H9 (cell line): Measurements from ENCODE around the gene TMEM198. TPM values are rescaled to one million over a fixed set of nuclear protein-coding genes. Genes with fewer than 3 reads are reported as not detected.

ENCODE experiments used
- DNase-seq: peaks from one replicate; pipeline ENCODE4 v3.0.0-alpha.2; 2017
- H2AFZ ChIP-seq: one replicate; pipeline ENCODE4 v1.6.1; 2013; ENCODE audit warnings: mild to moderate bottlenecking, low read length, control low read depth, moderate library complexity
- H2AK5ac ChIP-seq: 2 replicates; pipeline ENCODE4 v1.6.1; 2013; ENCODE audit warnings: low read length, control low read depth, mixed read lengths; ENCODE audit not compliant: insufficient read length
- H2BK120ac ChIP-seq: one replicate; pipeline ENCODE4 v1.6.1; 2013; ENCODE audit warnings: low read depth, mild to moderate bottlenecking, low read length, control low read depth, inconsistent platforms; ENCODE audit not compliant: poor library complexity, severe bottlenecking
- H2BK12ac ChIP-seq: 2 replicates; pipeline ENCODE4 v1.6.1; 2013; ENCODE audit warnings: low read length, control low read depth, mixed read lengths, low read depth; ENCODE audit not compliant: insufficient read length
- H2BK15ac ChIP-seq: 2 replicates; pipeline ENCODE4 v1.6.1; 2013; ENCODE audit warnings: low read depth, low read length, control low read depth
- H2BK20ac ChIP-seq: one replicate; pipeline ENCODE4 v1.6.1; 2013; ENCODE audit warnings: low read depth, mild to moderate bottlenecking, low read length, control low read depth, inconsistent platforms; ENCODE audit not compliant: poor library complexity, severe bottlenecking
- H2BK5ac ChIP-seq: 2 replicates; pipeline ENCODE4 v1.6.1; 2013; ENCODE audit warnings: low read length, control low read depth, mixed read lengths; ENCODE audit not compliant: insufficient read length
- H3K14ac ChIP-seq: 2 replicates; pipeline ENCODE4 v1.6.1; 2013; ENCODE audit warnings: low read length, control low read depth; ENCODE audit not compliant: insufficient read depth
- H3K18ac ChIP-seq: 2 replicates; pipeline ENCODE4 v1.6.1; 2013; ENCODE audit warnings: low read depth, mild to moderate bottlenecking, mixed read lengths, low read length, control low read depth; ENCODE audit not compliant: insufficient read length
- H3K23ac ChIP-seq: 2 replicates; pipeline ENCODE4 v1.6.1; 2013; ENCODE audit warnings: low read length, control low read depth, mixed read lengths, low read depth; ENCODE audit not compliant: insufficient read length
- H3K23me2 ChIP-seq: 2 replicates; pipeline ENCODE4 v1.6.1; 2013; ENCODE audit warnings: low read depth, mild to moderate bottlenecking, mixed read lengths, low read length, control low read depth; ENCODE audit not compliant: insufficient read length, poor library complexity, severe bottlenecking
- H3K27ac ChIP-seq: 2 replicates; pipeline ENCODE4 v1.5.1; 2013; ENCODE audit warnings: low read length, control low read depth, mixed read lengths, low read depth; ENCODE audit not compliant: insufficient read length
- H3K27me3 ChIP-seq: 2 replicates; pipeline ENCODE4 v1.6.1; 2013; ENCODE audit warnings: low read length, control low read depth, inconsistent platforms; ENCODE audit not compliant: insufficient read depth
- H3K4ac ChIP-seq: 2 replicates; pipeline ENCODE4 v1.6.1; 2013; ENCODE audit warnings: low read depth, mild to moderate bottlenecking, control low read depth, inconsistent platforms, low read length, moderate library complexity
- H3K4me1 ChIP-seq: 2 replicates; pipeline ENCODE4 v1.6.1; 2013; ENCODE audit warnings: low read length, control low read depth, inconsistent platforms; ENCODE audit not compliant: insufficient read depth
- H3K4me2 ChIP-seq: 2 replicates; pipeline ENCODE4 v1.6.1; 2013; ENCODE audit warnings: low read length, control low read depth, mixed read lengths; ENCODE audit not compliant: insufficient read length, insufficient read depth
- H3K56ac ChIP-seq: 2 replicates; pipeline ENCODE4 v1.6.1; 2013; ENCODE audit warnings: low read depth, mild to moderate bottlenecking, mixed read lengths, low read length, control low read depth; ENCODE audit not compliant: insufficient read length
- H3K79me1 ChIP-seq: 2 replicates; pipeline ENCODE4 v1.6.1; 2013; ENCODE audit warnings: low read depth, mild to moderate bottlenecking, moderate library complexity, low read length, control low read depth, inconsistent platforms; ENCODE audit not compliant: insufficient read depth, poor library complexity, severe bottlenecking
- H3K79me2 ChIP-seq: 2 replicates; pipeline ENCODE4 v1.6.1; 2013; ENCODE audit warnings: low read length, control low read depth, inconsistent platforms; ENCODE audit not compliant: insufficient read depth
- H3K9ac ChIP-seq: 2 replicates; pipeline ENCODE4 v1.6.1; 2013; ENCODE audit warnings: low read length, control low read depth, mixed read lengths; ENCODE audit not compliant: insufficient read length; ENCODE audit errors: extremely low read depth
- H3K9me3 ChIP-seq: one replicate; pipeline ENCODE4 v1.6.1; 2013; ENCODE audit warnings: low read depth, low read length, inconsistent platforms; ENCODE audit not compliant: control insufficient read depth
- H3T11ph ChIP-seq: one replicate; pipeline ENCODE4 v1.6.1; 2013; ENCODE audit warnings: mild to moderate bottlenecking, low read length, control low read depth, inconsistent platforms
- H4K20me1 ChIP-seq: one replicate; pipeline ENCODE4 v1.6.1; 2013; ENCODE audit not compliant: control insufficient read depth, insufficient read length, insufficient read depth
- H4K5ac ChIP-seq: 2 replicates; pipeline ENCODE4 v1.6.1; 2013; ENCODE audit warnings: low read depth, mild to moderate bottlenecking, mixed read lengths, low read length, control low read depth; ENCODE audit not compliant: insufficient read length
- H4K8ac ChIP-seq: replicated peaks from 2 replicates; pipeline ENCODE4 v1.6.1; 2013; ENCODE audit warnings: low read length, control low read depth, mixed read lengths, low read depth; ENCODE audit not compliant: insufficient read length
- H4K91ac ChIP-seq: 2 replicates; pipeline ENCODE4 v1.6.1; 2013; ENCODE audit warnings: low read depth, mild to moderate bottlenecking, moderate library complexity, mixed read lengths, low read length, control low read depth; ENCODE audit not compliant: insufficient read length
- H3K27ac Mint-ChIP-seq, 3 experiments: 2 replicates in 2 of 3; 3 replicates in 1 of 3; pipeline ENCODE4 v1.8.0; 2020 to 2021; ENCODE audit warnings: mixed read lengths in 3 of 3, mild to moderate bottlenecking in 1 of 3, moderate library complexity in 1 of 3
- H3K27me3 Mint-ChIP-seq: 2 replicates; pipeline ENCODE4 v1.8.0; 2021; ENCODE audit warnings: low read depth, mild to moderate bottlenecking, moderate library complexity, mixed read lengths
- H3K36me3 Mint-ChIP-seq, 3 experiments: 2 replicates in 2 of 3; 3 replicates in 1 of 3; pipeline ENCODE4 v1.8.0; 2020 to 2021; ENCODE audit warnings: low read depth in 3 of 3, mixed read lengths in 3 of 3; ENCODE audit not compliant: insufficient read depth in 1 of 3
- H3K4me1 Mint-ChIP-seq, 2 experiments: 2 replicates each; pipeline ENCODE4 v1.8.0; 2020; ENCODE audit warnings: mixed read lengths in 2 of 2
- H3K4me3 Mint-ChIP-seq, 2 experiments: 2 replicates in 1 of 2; 3 replicates in 1 of 2; pipeline ENCODE4 v1.8.0; 2020 to 2021; ENCODE audit warnings: mild to moderate bottlenecking in 2 of 2, mixed read lengths in 2 of 2, moderate library complexity in 1 of 2
- H3K9me3 Mint-ChIP-seq, 2 experiments: 2 replicates in 1 of 2; 3 replicates in 1 of 2; pipeline ENCODE4 v1.8.0; 2020; ENCODE audit warnings: mild to moderate bottlenecking in 2 of 2, mixed read lengths in 2 of 2, moderate library complexity in 1 of 2
- CTCF ChIP-seq: fragments of 200-600 bp; sonication (generic); conservative IDR thresholded peaks from 3 replicates; pipeline ENCODE4 v1.8.0; 2021; ENCODE audit warnings: antibody characterized with exemption, mild to moderate bottlenecking
- WGBS: extraction: QIAGEN DNeasy Blood & Tissue Kit; methylation state at CpG from one replicate; pipeline ENCODE4 v1.1.7; 2013; ENCODE audit warnings: missing lambda C conversion rate, low lambda C conversion rate, mixed read lengths; ENCODE audit not compliant: insufficient read length; ENCODE audit errors: extremely low coverage; 5-methylcytosine and 5-hydroxymethylcytosine counted together
- total RNA-seq: library from RNA; stranded (reverse); gene quantifications from 2 replicates; pipeline ENCODE4 v1.2.1, GENCODE V29; 2021

TMEM198 gene
- total RNA-seq, 1 experiment from 2014 or later, result 7.7 TPM

GRCh38 chr2:219514196-219514761 lies 29.5 kb upstream of the TMEM198 start, which contains the start of gene ASIC4:
Gene ASIC4 (plus strand): TSS chr2:219514482. CDS start chr2:219514725, 243 bp downstream.
- no peak within 1 kb of the TSS for H2BK12ac ChIP-seq
- H3K4me2 ChIP-seq, result peak within 1 kb of the TSS; percentile 25
- no peaks in the 10 kb centered on the region for H3K9me3 ChIP-seq
- peaks cover 48 to 68% of the 10 kb centered on the region in 2 experiments for H3K4me1 Mint-ChIP-seq
- H2BK20ac ChIP-seq, result no peak within 1 kb of the TSS
- no peak within 1 kb of the TSS for H3T11ph ChIP-seq
- no peak within 1 kb of the TSS for H2AK5ac ChIP-seq
- H2BK120ac ChIP-seq, result no peak within 1 kb of the TSS
- peaks cover 91% of the 10 kb centered on the region for H3K27me3 Mint-ChIP-seq
- no peak within 1 kb of the TSS for H3K4ac ChIP-seq
- peak within 1 kb of the TSS in 1 of 3 experiments; percentile 43; a peak in 1 of 7 replicates for H3K27ac Mint-ChIP-seq
- no peak within 1 kb of the TSS for H4K8ac ChIP-seq
- H3K23me2 ChIP-seq, result peaks cover 4% of the 10 kb centered on the region
- peaks cover 3% of the 10 kb centered on the region for H4K20me1 ChIP-seq
- H3K56ac ChIP-seq, result no peak within 1 kb of the TSS
- no peak within 1 kb of the TSS for H2BK15ac ChIP-seq
- WGBS, result no CpG with 5 or more reads among the region's 31 CpGs
- no peak for DNase-seq
- peaks cover 19% of the 10 kb centered on the region; the same call in 1 of the 2 replicates for H3K27me3 ChIP-seq
- no peak for TF ChIP-seq CTCF
- no peaks in the 10 kb centered on the region; a peak in 3 of 5 replicates for H3K9me3 Mint-ChIP-seq
- no peaks in the 10 kb centered on the region for H3K79me1 ChIP-seq
- H3K79me2 ChIP-seq, result no peaks in the 10 kb centered on the region
- no peak within 1 kb of the TSS for H3K18ac ChIP-seq
- H3K27ac ChIP-seq, result no peak within 1 kb of the TSS
- H3K4me1 ChIP-seq, result peaks cover 10% of the 10 kb centered on the region; the same call in 1 of the 2 replicates
- no peak within 1 kb of the TSS for H3K9ac ChIP-seq
- no peak within 1 kb of the TSS for H3K23ac ChIP-seq
- no peak within 1 kb of the TSS for H4K5ac ChIP-seq
- H3K4me3 Mint-ChIP-seq, result peak within 1 kb of the TSS in 1 of 2 experiments; percentile 63; a peak in 4 of 5 replicates
- peak within 1 kb of the TSS; percentile 61 for H3K14ac ChIP-seq
- H2BK5ac ChIP-seq, result no peak within 1 kb of the TSS
- no peaks in the 10 kb centered on the region; a peak in 1 of 7 replicates for H3K36me3 Mint-ChIP-seq
- H4K91ac ChIP-seq, result no peak within 1 kb of the TSS
- no peak within 1 kb of the TSS for H2AFZ ChIP-seq
